Activated naive CD4-positive, alpha-beta T cell treated with anti-CD3 and anti-CD28 coated beads, Interleukin-2, amount 50 U/mL, for 72 hours (primary cell): ENCODE measurements around the gene KRT12. TPM values are rescaled to one million over a fixed set of nuclear protein-coding genes. Genes with fewer than 3 reads are reported as not detected.
A peak's percentile ranks its signal among the peaks of the same experiment; 100 is the strongest.

ENCODE experiments used
- ATAC-seq, 2 donors: fragments of 150-1000 bp; cut with Tn5 transposase; 2 replicates each; pipeline ENCODE4 v1.10.0; 2021; ENCODE audit warnings: mild to moderate bottlenecking in 2 of 2, moderate library complexity in 2 of 2
- DNase-seq, 2 donors: peaks; one replicate each; pipeline ENCODE4 v3.0.0; 2021 to 2022; ENCODE audit warnings: low spot score in 2 of 2
- H3K27ac Mint-ChIP-seq, 2 donors: one replicate each; pipeline ENCODE4 v1.8.0; 2022; ENCODE audit warnings: mild to moderate bottlenecking in 2 of 2, mixed read lengths in 2 of 2
- H3K36me3 Mint-ChIP-seq, 2 donors: one replicate each; pipeline ENCODE4 v1.8.0; 2022; ENCODE audit warnings: mixed read lengths in 2 of 2
- H3K9me3 Mint-ChIP-seq, 2 donors: one replicate each; pipeline ENCODE4 v1.8.0; 2022; ENCODE audit warnings: mixed read lengths in 2 of 2
- total RNA-seq, 2 donors: library from RNA; stranded (reverse); gene quantifications; one replicate each; pipeline ENCODE4 v1.2.3, GENCODE V29; 2022

KRT12 gene
- total RNA-seq, 2 donors from 2014 or later: not detected

DNA sequence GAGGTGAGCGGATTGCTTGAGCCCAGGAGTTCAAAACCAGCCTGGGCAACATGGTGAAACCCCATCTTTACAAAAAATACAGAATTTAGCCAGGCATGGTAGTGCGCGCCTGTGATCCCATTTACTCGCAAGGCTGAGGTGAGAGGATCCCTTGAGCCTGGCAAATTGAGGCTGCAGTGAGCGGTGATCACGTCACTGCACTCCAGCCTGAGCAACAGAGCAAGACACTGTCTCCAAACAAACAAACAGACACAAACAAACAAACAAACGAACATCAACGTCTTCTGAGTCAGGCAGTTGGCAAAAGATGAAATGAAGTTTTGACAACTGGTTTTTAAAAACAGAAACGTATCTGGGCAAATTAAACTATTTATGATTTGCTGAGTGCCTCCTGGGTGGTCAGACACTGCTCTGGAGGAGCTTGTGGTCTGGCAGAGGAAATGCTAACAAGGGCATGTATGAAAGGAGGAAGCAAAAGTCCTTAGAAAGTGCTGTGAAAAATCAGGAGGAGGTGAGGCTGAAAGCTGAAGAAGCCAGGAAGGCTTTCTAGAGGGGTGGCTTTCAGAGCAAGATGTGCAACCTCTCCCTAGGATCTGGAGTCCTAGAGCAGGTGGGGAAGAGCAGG is 28.2 kb upstream of the KRT12 start:
- H3K27ac Mint-ChIP-seq: peak overlapping the region in 1 of 2 donors; percentile 62
- no peak for ATAC-seq
- no peaks in the 10 kb centered on the region for H3K9me3 Mint-ChIP-seq
- H3K36me3 Mint-ChIP-seq: no peaks in the 10 kb centered on the region
- no peak for DNase-seq

DNA sequence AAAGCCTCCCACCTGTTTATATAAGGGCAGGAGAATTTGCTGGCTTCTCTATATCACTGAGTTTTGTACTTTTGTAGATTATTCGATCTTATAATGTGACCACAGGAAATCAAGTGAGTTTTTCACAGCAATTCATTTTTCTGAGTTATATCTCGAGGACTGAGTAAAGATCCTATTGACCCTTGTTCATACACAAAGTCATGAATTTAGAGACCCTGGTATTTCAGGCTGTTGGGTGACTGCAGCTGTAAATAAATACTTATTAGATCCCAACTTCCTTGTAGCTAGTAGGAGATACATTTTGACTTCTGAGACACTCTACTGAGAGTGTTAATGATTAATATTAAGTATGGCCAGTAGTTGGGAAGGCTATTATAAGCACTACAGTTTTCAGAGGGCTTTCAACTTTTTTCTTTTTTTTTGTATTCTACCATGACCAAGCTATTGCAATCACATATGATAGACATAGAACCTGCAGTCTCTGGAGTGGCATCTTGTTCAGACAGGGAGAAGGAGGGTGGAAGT is 21.2 kb upstream of the KRT12 start:
- DNase-seq (no peak), ATAC-seq (no peak)
- Mint-ChIP-seq H3K9me3 (no peaks in the 10 kb centered on the region), H3K36me3 (no peaks in the 10 kb centered on the region), H3K27ac (no peak overlapping the region)

DNA sequence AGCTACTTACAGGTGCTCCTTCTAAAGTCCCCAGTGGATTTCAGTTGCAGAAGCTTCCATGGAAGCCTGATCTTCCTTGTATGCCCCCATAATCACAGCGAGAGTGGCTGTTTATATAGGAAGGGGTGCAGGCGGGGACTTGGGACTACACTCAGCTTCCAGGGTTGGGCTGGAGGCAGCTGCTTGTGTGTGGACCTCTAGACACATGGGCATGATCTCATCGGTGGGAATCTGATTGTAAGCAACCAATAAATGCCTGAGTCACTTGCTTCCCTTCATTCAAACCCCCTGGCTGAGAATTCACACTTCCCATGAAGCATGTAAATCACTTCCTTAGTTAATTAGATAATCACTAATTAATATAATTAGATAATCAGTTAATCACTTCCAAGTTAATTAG is 19.1 kb upstream of the KRT12 start:
- no peak overlapping the region for H3K27ac Mint-ChIP-seq
- no peak for DNase-seq
- H3K9me3 Mint-ChIP-seq: no peaks in the 10 kb centered on the region
- no peak for ATAC-seq
- no peaks in the 10 kb centered on the region for H3K36me3 Mint-ChIP-seq

DNA sequence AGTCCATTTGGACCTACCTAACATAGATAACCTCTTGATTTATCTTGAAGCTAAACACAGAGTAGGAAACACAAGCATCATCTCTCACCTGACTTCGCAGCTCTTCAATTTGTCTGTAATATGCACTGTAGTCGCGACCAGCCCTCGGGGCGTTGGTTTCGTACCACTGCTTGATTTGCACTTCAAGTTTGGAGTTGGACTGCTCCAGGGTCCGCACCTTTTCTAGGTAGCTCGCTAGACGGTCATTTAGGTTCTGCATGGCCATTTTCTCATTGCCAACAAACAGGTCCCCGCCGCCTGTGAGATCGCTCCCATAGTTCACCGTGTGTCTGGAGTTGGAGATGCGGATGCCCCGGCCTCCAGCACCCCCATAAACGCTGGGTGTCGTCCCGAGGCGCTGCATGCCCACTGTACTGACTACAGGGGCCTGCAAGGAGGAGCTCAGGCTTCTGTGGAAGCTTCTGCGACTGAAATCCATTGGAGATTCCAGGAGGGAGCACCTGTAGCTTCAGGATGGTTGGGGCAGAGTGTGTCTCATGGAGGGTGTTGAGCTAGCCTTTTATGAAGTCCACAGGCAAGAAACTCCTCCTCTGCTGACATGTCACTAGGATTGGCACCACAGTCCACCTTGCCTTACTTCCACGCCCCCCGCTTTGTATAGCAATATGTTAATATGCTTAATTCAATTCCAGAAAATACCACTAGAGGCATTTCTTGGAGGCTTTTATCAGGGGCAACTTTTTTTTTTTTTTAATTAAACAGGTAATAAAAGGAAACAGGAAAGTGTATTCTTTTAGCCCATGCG is 17.9 kb upstream of the KRT12 start, which contains the start of gene KRT20:
Gene KRT20, minus strand, starts transcription at position 535 of the 805 bp plus-strand sequence. Its CDS starts 57 bp downstream, at position 478.
- Mint-ChIP-seq H3K27ac (no peak within 1 kb of the TSS), H3K36me3 (no peaks in the 10 kb centered on the region), H3K9me3 (no peaks in the 10 kb centered on the region)
- DNase-seq (no peak), ATAC-seq (no peak)

DNA sequence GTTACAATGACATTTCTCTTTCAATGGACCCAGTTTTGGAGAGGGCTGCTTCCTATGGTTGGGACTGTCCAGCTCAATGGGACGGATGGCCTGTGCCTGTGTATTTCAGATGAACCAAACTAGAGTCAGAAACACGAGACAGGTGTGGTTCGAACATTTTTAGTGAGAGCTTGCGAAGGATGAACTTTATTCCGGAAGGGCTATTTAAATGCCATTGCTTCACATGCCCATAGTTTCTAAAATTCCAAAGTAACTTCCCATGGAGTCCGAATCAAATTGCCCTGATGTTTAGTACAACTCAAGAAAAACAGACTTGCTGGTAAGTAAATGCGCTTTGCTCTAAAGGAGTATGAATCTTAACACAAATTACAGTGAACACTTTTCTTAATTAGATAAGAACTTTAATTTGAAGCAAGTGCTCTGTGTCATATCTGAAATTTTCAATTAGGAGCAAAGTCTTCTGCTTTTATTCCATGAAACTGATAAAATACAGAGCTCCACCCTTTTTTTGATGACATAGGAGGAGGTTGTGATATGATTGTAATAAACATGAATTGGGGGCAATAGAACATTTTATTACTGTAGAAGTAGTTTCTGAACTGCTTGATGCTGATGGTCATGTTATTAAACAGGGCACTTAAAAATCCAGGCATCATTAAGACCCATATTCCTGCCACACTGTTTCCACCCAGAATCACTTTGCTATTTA is 16.8 kb upstream of the KRT12 start:
- Mint-ChIP-seq H3K36me3 (no peaks in the 10 kb centered on the region), H3K27ac (no peak overlapping the region), H3K9me3 (no peaks in the 10 kb centered on the region)
- DNase-seq: no peak
- no peak for ATAC-seq

DNA sequence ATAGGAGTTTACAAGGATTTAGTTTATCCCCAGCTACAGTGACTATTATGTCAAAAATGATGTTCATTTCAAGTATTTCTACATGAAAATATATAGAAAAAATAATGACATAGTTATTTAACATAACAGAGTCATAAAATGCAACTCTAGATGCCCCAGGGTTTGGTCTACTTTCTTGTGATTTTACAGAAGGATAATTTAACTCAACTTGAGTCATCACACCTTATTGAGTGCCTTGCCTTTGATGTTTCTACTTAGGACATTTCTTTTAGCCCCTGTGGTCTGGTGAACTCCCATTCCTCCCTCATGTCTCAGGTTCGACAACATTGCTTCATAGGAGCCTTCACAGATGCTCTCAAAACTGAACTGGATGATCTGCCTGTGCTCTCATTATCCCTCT is 16.0 kb upstream of the KRT12 start:
- DNase-seq (no peak), ATAC-seq (no peak)
- no peak overlapping the region for H3K27ac Mint-ChIP-seq
- no peaks in the 10 kb centered on the region for H3K9me3 Mint-ChIP-seq
- no peaks in the 10 kb centered on the region for H3K36me3 Mint-ChIP-seq

DNA sequence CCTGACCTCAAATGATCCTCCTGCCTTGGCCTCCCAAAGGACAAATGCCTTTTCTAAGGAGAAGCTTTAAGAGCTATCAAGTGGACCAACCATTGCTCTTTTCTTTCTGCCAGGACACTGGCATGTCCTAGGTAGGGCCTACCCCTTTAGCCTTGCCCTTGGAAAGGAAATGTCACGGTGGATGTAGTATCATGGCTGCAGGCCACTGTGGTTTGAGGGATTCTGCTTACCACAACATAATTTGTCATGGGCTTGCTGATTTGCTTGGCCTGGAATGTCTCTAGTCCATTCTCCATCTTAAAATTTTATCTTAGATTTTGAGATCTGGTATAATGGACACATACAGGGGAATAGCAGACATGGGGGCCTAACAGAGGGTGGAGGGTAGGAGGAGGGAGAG is 12.0 kb upstream of the KRT12 start:
- DNase-seq (no peak), ATAC-seq (no peak)
- H3K9me3 Mint-ChIP-seq: no peaks in the 10 kb centered on the region
- H3K36me3 Mint-ChIP-seq: no peaks in the 10 kb centered on the region
- H3K27ac Mint-ChIP-seq: no peak overlapping the region

DNA sequence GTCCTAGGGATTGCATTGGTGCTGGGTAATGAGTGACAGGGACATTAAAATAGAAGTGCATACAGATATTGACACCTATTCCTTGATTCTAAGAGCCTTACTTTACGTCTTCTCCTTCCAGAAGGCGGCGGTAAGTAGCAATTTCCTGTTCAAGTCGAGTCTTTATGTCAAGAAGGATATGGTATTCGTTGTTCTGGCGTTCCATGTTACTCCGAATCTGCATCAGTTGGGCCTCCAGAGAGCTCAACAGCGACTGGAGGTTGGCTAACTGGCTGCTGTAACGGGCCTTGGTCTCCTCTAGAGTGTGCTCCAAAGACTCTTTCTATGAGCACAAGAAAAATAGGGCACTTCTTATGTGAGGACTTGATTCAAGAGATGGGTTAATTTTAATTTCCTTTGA is 11.0 kb upstream of the KRT12 start:
- Mint-ChIP-seq H3K9me3 (no peaks in the 10 kb centered on the region), H3K27ac (no peak overlapping the region), H3K36me3 (no peaks in the 10 kb centered on the region)
- no peak for DNase-seq
- no peak for ATAC-seq

DNA sequence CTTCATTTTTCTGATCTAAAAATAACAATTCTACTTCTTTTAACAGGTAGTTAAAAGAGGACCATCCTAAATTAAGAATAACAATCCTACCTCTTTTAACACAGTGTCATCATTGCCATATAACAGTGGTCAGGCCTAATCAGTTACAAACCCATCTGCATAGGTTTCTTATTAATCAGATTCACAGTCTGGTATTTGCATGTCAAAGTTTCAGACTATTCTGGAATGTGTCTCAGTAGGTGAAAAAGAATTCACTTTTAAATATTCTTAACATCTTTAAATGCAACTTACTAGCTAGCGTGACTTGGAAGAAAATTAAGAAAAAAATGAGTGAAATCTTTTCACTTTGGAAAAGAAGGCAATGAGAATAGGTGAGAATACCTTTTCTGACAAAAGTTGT is 6.8 kb upstream of the KRT12 start:
- no peak for ATAC-seq
- no peak for DNase-seq
- no peak overlapping the region for H3K27ac Mint-ChIP-seq
- no peaks in the 10 kb centered on the region for H3K9me3 Mint-ChIP-seq
- H3K36me3 Mint-ChIP-seq: no peaks in the 10 kb centered on the region

DNA sequence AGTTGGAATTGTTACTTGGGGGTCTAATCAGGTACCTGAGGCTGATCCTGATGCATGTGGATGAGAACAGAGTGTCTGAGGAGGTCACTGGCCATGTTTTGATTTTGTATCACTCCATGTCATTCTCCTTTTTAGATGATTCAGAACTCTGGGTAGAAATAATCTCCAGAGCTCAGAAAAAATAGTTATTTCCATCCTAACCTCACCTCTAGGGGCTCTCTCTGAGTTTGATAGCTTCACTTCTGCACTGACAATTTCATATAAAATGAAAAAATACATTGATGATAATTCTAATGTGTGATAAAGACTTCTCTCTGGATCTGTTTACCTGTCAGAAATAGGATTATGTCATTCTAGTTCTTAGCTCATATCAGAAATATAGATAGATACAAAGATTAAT is 6.2 kb upstream of the KRT12 start:
- peak overlapping the region in 1 of 2 donors; percentile 36 for H3K27ac Mint-ChIP-seq
- no peaks in the 10 kb centered on the region for H3K9me3 Mint-ChIP-seq
- DNase-seq (no peak), ATAC-seq (no peak)
- H3K36me3 Mint-ChIP-seq: no peaks in the 10 kb centered on the region

DNA sequence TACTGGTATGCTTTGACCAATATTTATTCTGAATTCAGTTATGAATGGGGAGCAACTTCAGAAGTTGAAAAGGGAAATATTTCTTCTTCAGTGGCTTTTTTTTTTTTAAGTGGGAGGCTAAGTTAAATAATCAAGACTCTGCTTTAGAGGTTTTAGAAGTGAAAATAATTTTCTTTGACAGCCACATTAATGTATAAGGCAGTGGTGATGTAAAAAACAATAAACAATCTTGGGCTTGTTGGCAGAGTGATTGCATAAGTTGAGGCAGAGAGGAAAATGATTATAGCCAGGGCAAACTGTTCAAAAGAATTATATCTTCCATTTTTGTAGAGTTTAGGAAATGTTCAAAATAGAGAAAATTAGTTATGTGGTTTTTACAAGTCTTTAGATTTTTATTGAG is 5.4 kb upstream of the KRT12 start:
- no peak for ATAC-seq
- Mint-ChIP-seq H3K27ac (peak overlapping the region in 1 of 2 donors; percentile 36), H3K36me3 (no peaks in the 10 kb centered on the region)

DNA sequence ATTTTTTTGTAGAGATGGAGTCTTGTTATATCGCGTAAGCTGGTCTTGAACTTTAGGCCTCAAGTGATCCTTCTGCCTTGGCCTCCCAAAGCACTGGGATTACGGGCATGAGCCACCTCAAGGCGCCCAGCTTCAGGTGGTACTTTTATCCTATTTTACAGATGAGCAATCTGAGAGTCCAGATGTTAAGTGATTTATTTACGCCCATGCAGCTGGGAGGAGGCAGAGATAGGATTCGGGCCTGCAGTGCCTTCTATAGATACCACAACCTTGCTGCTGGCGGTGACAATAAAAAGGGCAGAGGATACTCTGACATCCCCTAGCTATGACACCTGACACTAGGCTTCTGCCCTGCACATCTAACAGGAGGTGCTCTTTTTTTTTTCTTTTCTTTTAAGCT is 4.3 kb upstream of the KRT12 start:
- Mint-ChIP-seq H3K9me3 (no peaks in the 10 kb centered on the region), H3K36me3 (no peaks in the 10 kb centered on the region), H3K27ac (no peak overlapping the region)
- ATAC-seq (no peak), DNase-seq (no peak)

More for the DNA sequence above, 5.4 kb upstream of the KRT12 start:
- DNase-seq: no peak
- no peaks in the 10 kb centered on the region for H3K9me3 Mint-ChIP-seq

DNA sequence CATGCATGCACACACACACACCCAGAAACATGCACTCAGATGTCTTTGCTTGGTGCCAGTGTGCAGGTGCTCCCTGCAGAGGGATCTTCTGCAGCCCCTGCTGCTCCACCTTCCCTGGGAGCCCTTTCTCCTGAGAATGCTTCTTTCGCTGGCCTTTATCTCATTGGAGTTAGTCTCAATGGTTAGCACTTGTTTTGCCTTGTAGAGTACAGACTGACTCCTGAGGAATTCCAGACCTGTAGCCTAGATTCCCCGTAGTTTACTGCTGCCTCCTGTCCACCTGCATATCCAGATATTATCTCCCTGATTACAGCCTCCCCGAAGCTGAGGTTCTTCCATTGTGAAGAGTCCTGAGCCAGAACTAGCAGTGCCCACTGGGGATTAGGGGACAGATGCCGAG is 3.1 kb upstream of the KRT12 start:
- DNase-seq (no peak), ATAC-seq (no peak)
- Mint-ChIP-seq H3K36me3 (no peaks in the 10 kb centered on the region), H3K9me3 (no peaks in the 10 kb centered on the region), H3K27ac (no peak overlapping the region)

DNA sequence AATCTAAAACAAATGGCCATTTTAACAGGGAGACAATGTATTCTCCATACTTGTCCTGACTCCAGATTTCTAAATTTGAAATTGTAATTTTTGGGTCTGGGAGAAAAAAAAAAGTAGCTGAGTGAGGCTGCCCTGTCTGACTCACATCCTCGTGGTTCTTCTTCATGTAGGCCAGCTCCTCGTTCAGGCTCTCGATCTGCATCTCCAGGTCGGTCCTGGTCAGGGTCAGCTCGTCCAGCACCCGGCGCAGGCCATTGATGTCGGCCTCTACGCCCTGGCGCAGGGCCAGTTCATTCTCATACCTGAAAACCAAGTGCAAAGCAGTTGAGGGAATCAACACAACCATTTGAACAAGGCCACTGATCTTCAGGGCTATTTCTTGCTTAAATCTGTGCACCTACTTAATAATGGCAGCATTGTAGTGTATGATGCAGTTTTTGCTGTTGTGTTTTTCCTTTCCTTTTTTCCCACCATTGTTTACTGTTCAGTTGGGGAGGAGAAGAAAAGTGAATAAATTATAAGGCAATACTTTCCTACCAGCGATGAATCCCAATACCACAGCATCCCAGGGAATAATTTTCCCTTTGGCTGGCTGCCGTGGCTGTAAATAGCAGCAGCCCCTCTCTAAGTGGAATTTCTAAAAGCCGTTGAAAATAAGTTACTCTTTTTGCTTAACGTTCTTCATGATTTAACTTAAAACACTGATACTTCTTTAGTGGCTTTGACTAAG is 2.2 kb downstream of the KRT12 start:
- DNase-seq (no peak), ATAC-seq (no peak)
- H3K36me3 Mint-ChIP-seq: no peaks in the 10 kb centered on the region
- H3K9me3 Mint-ChIP-seq: no peaks in the 10 kb centered on the region
- H3K27ac Mint-ChIP-seq: no peak overlapping the region

DNA sequence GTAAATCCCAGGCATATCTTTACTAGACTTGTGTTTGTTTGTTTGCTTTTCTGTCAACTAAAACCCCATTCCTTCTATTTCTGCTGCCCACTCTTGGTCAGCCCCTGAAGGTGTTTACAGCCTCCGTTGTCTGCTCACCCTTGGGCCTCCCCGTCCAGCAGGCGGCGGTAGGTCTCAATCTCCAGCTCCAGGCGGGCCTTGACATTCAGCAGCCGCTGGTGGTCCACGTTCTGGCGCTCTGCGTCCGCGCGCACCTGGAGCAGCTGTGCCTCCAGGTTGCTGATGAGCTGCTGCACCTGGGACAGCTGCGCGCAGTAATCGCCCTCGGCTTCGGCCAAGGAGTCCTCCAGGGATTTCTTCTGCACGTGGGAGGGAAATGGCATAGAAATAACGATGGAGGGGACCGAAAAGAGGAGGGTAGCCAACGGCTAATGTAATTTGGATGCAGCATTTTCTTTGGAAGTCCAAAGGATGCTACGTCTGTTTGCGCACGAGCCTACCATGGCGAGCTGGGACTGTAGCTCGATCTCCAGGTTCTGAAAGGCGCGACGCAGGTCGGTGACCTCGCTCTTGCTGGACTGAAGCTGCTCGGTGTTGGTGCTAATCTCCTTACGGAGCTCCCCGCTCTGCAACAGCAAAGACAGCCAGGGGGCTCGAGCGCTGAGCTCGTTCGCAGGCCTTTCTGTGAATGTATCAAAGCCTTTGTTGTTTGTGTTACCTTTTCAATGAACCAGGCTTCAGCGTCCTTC is 3.9 kb downstream of the KRT12 start:
- Mint-ChIP-seq H3K27ac (no peak overlapping the region), H3K36me3 (no peaks in the 10 kb centered on the region), H3K9me3 (no peaks in the 10 kb centered on the region)
- no peak for ATAC-seq
- peak in 1 of 2 donors; percentile 5 for DNase-seq

DNA sequence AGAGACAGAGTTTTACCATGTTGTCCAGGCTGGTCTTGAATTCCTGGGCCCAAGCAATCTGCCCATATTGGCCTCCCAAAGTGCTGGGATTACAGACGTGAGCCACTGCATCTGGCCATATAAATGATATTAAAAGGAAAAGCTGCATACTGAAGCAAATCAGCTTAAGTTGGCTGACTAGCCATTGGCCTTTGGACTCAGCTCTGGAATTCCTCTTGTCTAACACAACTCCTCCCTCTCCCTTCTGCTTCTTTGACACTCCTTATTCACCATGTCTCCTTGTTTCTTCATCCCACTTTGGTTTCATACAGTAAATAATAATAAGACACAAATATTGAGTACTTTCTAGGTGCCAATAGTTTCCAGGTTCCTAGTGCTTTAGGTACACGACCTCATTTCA is 7.5 kb downstream of the KRT12 start:
- Mint-ChIP-seq H3K36me3 (no peaks in the 10 kb centered on the region), H3K9me3 (no peaks in the 10 kb centered on the region), H3K27ac (peak overlapping the region in 1 of 2 donors; percentile 57)
- DNase-seq (no peak), ATAC-seq (no peak)
